ENCODE measurements around the gene LDLR.

- TF ChIP-seq CTCF (conservative IDR thresholded peaks at IDR 0.05; ENCODE audit: low read length), result no peak
- TF ChIP-seq EZH2phosphoT487 (IDR thresholded peaks at IDR 0.05; ENCODE audit: borderline replicate concordance), result no peak
Observed at GRCh38 chr19:11044431-11044830, 44.8 kb upstream of the LDLR start.
